Measurements from ENCODE around the gene CD320.
A peak's percentile ranks its signal among the peaks of the same experiment; 100 is the strongest.

The CD320 gene

DNA sequence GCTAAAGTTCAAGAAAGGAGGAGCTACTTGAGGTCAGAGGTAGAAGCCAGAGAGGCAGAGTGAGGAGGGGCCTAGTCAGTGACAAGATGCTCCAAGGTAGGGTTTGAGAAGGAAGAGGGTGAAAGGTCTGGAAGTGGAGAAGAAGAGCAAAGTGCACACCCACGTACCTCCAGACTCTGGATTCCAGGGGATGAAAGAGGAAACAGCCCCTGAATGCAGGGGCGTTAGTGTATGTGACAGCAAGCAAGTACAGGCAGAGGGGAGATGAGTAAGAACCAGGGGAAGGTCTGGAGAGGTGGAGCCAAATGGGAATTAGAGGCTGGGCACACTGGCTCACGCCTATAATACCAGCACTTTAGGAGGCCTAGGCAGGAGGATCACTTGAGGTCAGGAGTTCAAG, 21.8 kb upstream of the CD320 start:
- H3K4me3 ChIP-seq (ENCODE audit: low read depth, low read length): no peak overlapping the region
- TF ChIP-seq, protein P1, sequence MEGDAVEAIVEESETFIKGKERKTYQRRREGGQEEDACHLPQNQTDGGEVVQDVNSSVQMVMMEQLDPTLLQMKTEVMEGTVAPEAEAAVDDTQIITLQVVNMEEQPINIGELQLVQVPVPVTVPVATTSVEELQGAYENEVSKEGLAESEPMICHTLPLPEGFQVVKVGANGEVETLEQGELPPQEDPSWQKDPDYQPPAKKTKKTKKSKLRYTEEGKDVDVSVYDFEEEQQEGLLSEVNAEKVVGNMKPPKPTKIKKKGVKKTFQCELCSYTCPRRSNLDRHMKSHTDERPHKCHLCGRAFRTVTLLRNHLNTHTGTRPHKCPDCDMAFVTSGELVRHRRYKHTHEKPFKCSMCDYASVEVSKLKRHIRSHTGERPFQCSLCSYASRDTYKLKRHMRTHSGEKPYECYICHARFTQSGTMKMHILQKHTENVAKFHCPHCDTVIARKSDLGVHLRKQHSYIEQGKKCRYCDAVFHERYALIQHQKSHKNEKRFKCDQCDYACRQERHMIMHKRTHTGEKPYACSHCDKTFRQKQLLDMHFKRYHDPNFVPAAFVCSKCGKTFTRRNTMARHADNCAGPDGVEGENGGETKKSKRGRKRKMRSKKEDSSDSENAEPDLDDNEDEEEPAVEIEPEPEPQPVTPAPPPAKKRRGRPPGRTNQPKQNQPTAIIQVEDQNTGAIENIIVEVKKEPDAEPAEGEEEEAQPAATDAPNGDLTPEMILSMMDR (IDR thresholded peaks at IDR 0.05; ENCODE audit: low read depth, low read length): no peak

DNA sequence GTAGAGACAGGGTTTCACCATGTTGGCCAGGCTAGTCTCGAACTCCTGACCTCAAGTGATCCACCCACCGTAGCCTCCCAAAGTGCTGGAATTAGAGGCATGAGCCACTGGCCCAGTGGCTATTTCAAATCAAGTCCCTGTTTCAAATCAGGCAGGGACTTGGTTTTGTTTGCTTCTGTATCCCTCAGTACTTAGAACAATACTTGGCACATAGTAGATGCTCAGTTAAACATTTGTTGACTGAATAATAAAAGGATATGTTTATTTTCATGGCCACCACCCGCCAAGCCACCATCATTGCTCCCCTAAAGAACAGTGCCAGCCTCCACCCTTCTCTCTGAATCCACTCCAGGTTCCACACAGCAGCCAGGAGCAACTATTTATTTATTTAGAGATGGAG, 17.3 kb upstream of the CD320 start:
- H3K4me3 ChIP-seq (ENCODE audit: low read depth, low read length): no peak overlapping the region
- TF ChIP-seq, protein P1 (IDR thresholded peaks at IDR 0.05; ENCODE audit: low read depth, low read length): no peak

DNA sequence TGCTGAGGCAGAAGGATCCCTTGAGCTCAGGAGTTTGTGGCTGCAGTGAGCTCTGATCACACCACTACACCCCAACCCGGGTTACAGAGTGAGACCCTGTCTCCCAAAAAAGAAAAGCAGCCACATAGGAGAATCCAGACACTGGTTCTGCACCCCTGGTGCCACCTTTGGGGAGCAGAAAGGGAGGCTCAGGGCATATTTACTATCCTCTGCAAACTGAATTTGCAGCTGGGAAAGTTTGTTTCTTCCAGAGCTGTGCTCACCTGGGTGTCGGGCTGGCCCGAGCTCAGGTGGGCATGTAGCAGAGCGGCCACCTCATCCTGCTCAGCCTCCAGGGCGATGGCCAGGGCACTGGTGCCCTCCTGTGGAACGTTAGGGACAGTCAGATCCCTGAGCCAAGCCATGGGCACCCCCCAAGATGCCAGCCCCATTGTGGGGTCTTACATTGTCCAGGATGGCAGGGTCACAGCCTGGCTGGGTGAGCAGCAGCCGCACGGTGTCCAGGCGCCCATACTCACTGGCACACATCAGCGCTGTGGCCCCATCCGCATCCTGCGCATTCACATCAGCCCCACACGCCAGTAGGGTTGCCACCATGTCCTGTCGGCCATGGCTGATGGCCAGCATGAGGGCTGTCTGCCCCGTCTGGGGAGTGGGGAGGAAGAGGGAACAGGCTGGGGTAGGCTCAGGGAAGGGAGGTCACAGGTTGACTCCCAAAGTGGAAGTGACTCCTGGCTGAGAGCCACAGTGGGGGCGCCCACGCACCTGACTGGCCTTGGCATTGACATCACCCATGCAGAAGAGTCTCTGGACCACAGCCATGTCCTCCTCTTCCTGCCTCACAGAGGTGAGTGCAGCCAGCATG, 16.3 kb upstream of the CD320 start:
- no peak overlapping the region for H3K4me3 ChIP-seq (ENCODE audit: low read depth, low read length)
- TF ChIP-seq, protein P1 (IDR thresholded peaks at IDR 0.05; ENCODE audit: low read depth, low read length): no peak

DNA sequence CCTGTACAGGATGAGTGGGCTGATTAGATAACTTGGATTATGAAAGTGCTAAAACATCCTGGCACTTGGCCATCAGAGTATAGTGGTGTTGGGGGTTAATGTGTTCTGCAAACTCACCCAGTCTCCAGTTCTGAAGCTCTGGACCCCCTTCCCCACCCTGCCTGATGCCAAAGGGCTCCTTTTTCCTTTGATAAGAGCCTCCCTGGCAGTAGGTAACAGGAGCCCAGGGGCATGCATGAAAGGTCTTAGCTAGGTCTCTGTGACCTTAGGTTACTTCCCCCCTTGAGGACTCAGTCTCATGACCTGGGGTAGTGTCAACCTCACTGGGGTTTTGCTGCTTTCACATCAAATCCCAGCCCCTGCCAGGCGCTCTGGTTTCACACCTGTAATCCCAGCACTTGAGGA, 15.6 kb upstream of the CD320 start:
- H3K4me3 ChIP-seq (ENCODE audit: low read depth, low read length): no peak overlapping the region
- TF ChIP-seq, protein P1 (IDR thresholded peaks at IDR 0.05; ENCODE audit: low read depth, low read length): no peak

DNA sequence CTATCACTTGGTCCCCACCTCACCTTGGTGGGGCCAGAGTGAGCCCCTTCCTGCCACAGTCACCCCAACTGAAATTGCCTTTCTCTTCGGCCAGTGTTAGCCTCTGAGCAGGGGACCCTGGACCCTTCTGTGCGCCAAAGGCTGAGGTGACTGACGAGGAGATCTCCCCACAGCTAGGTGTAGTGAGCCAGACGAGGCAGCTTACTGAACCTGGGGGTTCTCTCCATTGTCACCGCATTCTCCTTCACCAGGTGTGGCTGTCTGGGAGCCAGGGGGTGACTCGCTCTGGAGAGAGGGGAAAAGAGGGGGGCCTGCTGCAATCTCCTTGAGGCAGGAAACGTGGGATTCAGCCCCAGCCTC, 14.5 kb upstream of the CD320 start:
- TF ChIP-seq, protein P1 (IDR thresholded peaks at IDR 0.05; ENCODE audit: low read depth, low read length): no peak
- H3K4me3 ChIP-seq (ENCODE audit: low read depth, low read length): peak overlapping the region; percentile 100

DNA sequence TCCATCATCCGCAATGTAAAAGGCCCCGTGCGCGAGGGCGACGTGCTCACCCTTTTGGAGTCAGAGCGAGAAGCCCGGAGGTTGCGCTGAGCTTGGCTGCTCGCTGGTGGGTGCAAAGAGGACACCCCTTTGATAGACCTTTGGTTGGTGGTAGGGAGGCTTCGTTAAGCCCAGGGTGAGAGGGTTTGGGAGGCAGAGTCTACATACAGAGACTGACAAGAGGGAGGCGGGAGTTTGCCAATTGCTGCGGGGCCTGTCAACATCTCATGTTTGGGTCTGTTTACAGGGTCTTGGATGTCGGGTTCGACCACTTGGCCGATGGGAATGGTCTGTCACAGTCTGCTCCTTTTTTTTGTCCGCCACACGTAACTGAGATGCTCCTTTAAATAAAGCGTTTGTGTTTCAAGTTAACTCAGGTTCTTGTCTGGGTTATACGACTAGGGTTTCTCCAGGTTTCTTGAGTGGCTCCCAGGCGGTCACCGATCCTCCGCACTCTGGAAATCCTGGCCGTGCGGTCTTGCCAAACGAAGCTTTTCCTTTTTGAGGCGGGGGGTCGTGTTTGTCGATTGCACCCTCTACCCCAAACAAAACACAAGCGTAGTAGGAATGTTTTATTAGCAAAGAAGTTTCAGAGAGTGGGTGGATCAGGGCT, 14.0 kb upstream of the CD320 start:
- peak overlapping the region; percentile 100 for H3K4me3 ChIP-seq (ENCODE audit: low read depth, low read length)
- TF ChIP-seq, protein P1 (IDR thresholded peaks at IDR 0.05; ENCODE audit: low read depth, low read length): no peak
